ENCODE measurements around the gene CACNA1D. TPM values are rescaled to one million over a fixed set of nuclear protein-coding genes. Genes with fewer than 3 reads are reported as not detected.

The CACNA1D gene
- total RNA-seq, 2 donors from 2014 or later = 0.56 to 1.5 TPM

DNA sequence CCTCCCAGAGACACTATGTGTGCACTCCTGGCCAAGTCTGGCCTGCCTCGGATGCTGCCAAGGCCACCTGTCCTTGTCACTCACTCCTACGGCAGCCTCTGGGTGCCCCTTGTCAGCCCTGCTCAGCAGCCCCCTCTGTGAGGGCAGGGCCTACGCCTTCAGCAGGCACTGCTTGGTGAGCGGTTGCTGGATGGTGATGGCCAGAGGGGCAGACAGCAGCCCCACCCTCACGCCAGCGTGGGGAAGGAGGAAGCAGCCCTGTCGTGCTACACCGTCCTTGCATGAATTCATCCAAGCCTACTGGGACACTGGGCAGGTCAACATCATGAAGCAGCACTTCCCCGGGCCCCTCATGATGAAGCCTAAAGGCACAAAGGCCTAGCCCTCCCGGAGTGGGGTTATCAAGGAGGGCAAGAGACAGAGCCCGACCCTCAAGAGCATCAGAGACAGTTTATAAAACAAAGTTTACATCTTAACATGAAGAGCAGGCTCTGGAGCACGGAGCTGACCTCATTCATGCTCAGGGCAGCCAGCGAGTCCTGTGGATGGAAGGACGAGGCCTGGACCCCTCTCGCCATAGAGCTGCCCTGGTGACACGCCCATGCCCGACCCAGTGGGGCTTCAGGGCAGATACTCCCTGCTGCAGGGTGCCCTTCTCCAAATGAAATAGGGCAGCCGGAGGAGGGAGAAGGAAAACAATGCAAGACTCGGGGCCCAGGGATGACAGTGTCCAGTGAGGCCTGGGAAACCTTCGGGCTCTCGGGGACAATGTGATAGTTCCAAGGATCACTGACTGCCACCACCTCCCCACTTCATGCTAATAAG is 326.6 kb downstream of the CACNA1D start:
- H3K27me3 Mint-ChIP-seq = no peaks in the 10 kb centered on the region
- no peaks in the 10 kb centered on the region for H3K9me3 Mint-ChIP-seq
- H3K27ac Mint-ChIP-seq = no peak overlapping the region
- no peak overlapping the region for H3K4me3 Mint-ChIP-seq
- no peak for ATAC-seq (replicated peaks)
- H3K4me1 Mint-ChIP-seq = no peaks in the 10 kb centered on the region
- H3K36me3 Mint-ChIP-seq (ENCODE audit: low read depth) = no peaks in the 10 kb centered on the region

DNA sequence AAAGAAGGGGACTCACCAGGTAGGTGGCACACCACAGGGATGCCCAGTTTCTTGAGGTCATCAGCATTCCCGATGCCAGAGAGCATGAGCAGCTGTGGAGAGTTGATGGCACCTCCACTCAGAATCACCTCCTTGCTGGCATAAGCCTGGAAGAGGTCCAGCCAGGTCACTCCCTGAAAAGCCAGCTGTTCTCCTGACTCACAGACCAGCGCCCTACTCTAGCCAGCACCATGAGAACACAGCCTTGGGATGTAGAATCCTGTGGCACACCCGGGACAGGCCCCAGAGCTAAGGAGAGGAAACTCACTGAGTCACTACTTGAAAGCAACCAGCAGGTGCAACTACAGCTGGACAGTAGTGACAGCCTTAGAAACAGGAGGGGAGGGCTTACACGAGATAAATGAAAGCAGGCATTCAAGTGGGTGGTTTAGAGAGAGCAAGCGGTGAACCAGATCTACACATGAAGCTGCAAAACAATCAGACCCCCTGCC is 327.3 kb downstream of the CACNA1D start:
- Mint-ChIP-seq H3K4me3 (no peak overlapping the region), H3K27me3 (no peaks in the 10 kb centered on the region), H3K9me3 (no peaks in the 10 kb centered on the region), H3K36me3 (ENCODE audit: low read depth) (no peaks in the 10 kb centered on the region), H3K27ac (no peak overlapping the region), H3K4me1 (no peaks in the 10 kb centered on the region)
- ATAC-seq (replicated peaks) = no peak

DNA sequence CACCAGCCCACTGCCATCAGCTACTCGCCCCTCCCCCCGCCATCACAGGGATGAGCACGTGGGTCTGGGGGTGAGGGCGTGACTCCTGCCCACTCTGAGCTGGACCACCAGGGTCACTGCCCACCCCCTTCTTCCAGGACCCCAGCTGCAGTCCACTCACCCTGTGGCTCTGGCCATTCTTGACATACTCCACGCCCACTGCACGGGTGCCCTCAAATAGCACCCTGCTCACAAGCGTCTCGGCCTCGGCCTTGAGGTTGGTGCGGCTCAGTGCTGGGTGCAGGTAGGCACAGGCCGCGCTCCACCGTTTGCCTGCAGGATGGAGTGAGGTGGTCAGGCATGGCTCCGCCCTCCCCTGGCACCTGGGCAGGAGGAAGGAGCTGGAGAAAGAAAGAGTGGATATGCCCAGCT is 327.9 kb downstream of the CACNA1D start:
- ATAC-seq (replicated peaks) = no peak
- no peak overlapping the region for H3K27ac Mint-ChIP-seq

DNA sequence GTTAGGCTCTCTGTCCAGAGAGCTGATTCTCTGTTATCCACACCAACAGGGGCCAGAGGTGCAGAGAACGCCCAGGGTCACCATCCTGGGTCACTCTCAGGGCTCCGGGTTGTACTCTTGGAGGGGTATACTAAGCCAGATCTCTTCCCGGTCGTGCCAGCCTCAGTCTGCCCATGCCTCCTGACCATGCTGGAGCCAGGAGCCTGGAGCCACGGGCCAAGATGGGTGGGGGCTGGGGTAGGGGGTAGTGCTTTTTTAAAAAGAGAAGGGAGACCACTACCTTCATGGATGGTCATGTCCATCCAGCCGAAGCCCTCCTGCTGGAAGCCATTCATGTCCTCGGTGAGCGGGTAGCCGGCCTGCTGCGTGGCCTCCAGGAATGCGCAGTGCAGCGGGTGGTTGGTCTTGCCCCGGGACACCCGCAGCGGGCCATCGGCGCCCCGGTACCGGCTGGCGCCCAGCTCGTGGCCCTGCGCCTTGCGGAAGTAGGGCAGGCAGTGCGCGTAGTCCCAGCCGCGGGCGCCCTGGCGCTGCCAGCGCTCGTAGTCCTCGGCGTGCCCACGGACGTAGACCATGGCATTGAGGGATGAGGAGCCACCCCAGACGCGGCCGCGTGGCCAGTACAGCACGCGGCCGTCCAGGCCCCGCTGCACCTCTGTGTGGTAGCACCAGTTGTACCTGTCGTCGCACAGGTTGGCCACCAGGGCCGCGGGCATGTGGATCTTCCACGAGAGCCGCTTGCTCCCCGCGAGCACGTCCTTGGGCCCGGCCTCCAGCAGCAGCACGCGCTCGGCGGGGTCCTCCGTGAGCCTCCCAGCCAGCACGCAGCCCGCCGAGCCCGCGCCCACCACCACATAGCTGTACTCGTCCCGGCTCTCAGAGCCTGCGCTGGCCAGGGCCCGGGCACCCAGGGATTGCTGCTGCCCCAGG is 328.9 kb downstream of the CACNA1D start:
- Mint-ChIP-seq H3K9me3 (no peaks in the 10 kb centered on the region), H3K4me3 (no peak overlapping the region), H3K36me3 (ENCODE audit: low read depth) (no peaks in the 10 kb centered on the region), H3K27me3 (no peaks in the 10 kb centered on the region), H3K27ac (no peak overlapping the region), H3K4me1 (no peaks in the 10 kb centered on the region)
- ATAC-seq (replicated peaks) = no peak

More for the DNA sequence above, 327.9 kb downstream of the CACNA1D start:
- Mint-ChIP-seq H3K27me3 (no peaks in the 10 kb centered on the region), H3K36me3 (ENCODE audit: low read depth) (no peaks in the 10 kb centered on the region), H3K4me1 (no peaks in the 10 kb centered on the region), H3K9me3 (no peaks in the 10 kb centered on the region), H3K4me3 (no peak overlapping the region)

DNA sequence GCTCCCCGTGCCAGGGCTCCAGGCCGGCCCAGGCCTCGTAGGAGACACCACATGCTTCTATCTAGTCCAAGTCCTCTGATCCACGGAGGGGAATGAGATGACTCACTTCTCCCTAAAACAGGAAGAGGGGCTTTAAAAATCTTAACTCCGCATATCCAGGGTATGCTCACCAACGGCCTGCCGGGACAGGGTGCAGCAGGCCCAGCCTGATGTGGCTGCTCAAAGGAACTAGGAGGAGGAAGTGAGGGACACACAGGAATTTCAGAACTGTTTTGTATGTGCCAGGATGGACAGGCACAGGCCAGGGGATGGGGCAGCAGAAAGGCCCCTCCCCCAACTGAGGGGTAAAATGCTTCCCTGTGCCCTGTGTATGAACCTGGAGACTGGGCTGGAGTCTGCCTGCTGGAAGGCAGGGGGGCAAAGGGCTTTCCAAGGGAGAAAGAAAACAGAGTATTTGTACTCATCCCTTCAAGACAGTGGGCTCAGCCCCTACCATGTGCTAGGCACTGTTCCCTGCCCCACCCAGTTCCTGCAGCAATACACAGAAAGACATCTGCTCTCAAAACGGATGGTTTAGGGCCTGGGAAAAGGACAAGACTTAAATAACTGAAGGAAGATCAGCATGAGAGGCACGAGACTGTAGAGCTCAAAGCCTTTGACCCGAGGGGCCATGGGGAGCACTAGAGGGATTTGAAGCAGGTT is 329.7 kb downstream of the CACNA1D start:
- Mint-ChIP-seq H3K4me3 (no peak overlapping the region), H3K9me3 (no peaks in the 10 kb centered on the region), H3K27ac (no peak overlapping the region), H3K4me1 (no peaks in the 10 kb centered on the region), H3K27me3 (no peaks in the 10 kb centered on the region), H3K36me3 (ENCODE audit: low read depth) (no peaks in the 10 kb centered on the region)
- no peak for ATAC-seq (replicated peaks)

DNA sequence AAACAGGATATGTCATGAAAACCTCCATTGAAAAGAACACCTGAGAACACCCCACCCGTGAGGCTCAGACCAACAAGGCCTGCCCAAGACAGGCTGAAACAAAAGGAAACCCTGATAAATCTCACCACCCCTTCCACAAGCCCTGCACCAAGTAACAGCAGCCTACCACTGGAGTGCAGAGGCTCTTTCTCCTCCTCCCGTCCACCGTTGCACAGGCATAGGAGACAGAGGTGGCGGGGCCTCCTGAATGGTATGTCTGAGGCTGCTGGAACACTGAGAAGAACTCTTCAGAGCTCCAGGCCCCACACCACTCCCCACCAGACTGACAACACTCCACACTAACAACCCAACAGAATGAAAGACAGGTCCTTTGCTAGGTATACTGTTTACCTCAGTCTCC is 330.4 kb downstream of the CACNA1D start:
- Mint-ChIP-seq H3K4me1 (no peaks in the 10 kb centered on the region), H3K4me3 (no peak overlapping the region), H3K9me3 (no peaks in the 10 kb centered on the region), H3K27me3 (no peaks in the 10 kb centered on the region), H3K36me3 (ENCODE audit: low read depth) (no peaks in the 10 kb centered on the region), H3K27ac (no peak overlapping the region)
- ATAC-seq (replicated peaks) = no peak

DNA sequence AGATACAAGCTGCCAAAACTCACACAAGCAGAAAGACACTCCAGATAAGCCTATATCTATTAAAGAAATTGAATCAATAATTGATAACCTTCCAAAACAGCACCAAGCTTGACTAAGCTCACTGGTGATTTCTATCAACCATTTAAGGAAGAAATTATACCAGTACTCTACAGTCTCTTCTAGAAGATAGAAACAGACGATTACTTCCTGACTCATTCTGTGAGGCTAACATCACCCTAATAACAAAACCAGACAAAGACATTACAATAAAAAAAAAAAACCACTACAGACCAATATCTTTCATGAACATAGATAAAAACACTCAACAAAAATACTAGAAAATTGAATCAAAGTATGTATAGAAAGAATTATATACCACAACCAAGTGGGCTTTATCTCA is 331.6 kb downstream of the CACNA1D start:
- H3K4me1 Mint-ChIP-seq = no peaks in the 10 kb centered on the region
- H3K27ac Mint-ChIP-seq = no peak overlapping the region
- no peaks in the 10 kb centered on the region for H3K9me3 Mint-ChIP-seq
- H3K27me3 Mint-ChIP-seq = no peaks in the 10 kb centered on the region
- no peak for ATAC-seq (replicated peaks)
- H3K4me3 Mint-ChIP-seq = no peak overlapping the region
- H3K36me3 Mint-ChIP-seq (ENCODE audit: low read depth) = no peaks in the 10 kb centered on the region

DNA sequence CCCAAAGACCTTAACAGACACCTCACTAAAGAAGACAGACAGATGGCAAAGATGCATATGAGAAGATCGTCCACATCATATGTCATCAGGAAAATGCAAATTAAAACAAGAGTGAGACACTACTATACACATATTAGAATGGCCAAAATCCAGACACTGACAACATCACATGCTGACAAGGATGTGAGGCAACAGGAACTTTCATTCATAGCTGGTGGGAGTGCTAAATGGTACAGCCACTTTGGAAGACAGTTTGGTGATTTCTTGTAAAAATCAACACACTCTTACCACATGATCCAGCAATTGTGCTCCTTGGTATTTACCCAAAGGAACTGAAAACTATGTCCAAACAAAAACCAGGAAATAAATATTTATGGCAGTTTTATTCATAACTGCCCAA is 334.2 kb downstream of the CACNA1D start:
- Mint-ChIP-seq H3K4me1 (no peaks in the 10 kb centered on the region), H3K27ac (no peak overlapping the region), H3K9me3 (no peaks in the 10 kb centered on the region), H3K36me3 (ENCODE audit: low read depth) (no peaks in the 10 kb centered on the region), H3K27me3 (no peaks in the 10 kb centered on the region), H3K4me3 (no peak overlapping the region)
- ATAC-seq (replicated peaks) = no peak

DNA sequence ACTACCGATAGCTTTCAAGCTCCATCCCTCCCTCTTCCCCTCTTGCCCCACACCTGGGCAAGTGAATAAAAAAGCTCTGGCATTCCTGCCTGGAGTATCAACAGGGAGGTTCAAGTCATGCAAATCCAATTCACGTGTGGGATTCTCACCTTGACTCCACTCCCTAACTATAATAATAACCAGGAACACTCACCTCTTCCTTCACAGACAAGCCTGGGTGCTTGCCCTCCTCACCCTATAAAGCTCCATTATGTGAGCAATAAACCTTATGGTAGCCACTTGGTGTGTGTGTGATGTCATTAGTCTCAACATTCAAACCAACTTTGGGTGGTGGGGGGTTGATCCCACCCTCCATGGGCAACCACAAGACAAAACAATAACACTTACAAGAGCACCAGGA is 335.2 kb downstream of the CACNA1D start:
- H3K36me3 Mint-ChIP-seq (ENCODE audit: low read depth) = no peaks in the 10 kb centered on the region
- H3K27me3 Mint-ChIP-seq = no peaks in the 10 kb centered on the region
- no peak overlapping the region for H3K27ac Mint-ChIP-seq
- no peak overlapping the region for H3K4me3 Mint-ChIP-seq
- no peaks in the 10 kb centered on the region for H3K9me3 Mint-ChIP-seq
- ATAC-seq (replicated peaks) = no peak
- no peaks in the 10 kb centered on the region for H3K4me1 Mint-ChIP-seq

DNA sequence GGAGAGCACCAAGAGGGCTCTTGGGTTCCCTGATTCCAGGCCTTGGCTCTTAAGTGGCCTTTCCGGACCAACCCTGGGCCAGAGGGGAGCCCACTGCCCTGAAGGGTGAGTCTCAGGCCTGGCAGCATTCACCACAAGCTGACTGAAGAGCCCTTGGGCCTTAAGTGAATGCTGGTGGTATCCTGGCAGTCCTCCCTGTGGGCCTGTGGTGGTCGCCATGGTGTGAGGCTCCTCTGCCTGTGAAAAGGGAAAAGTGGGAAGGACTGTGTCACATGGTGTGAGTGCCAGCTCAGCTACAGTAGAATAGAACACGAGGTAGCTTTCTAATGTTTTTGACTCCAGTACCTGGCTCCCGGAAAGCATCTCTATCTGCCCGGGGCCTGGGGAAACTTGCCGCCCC is 336.5 kb downstream of the CACNA1D start:
- H3K27ac Mint-ChIP-seq = no peak overlapping the region
- H3K9me3 Mint-ChIP-seq = no peaks in the 10 kb centered on the region
- no peaks in the 10 kb centered on the region for H3K4me1 Mint-ChIP-seq
- no peak overlapping the region for H3K4me3 Mint-ChIP-seq
- ATAC-seq (replicated peaks) = no peak
- no peaks in the 10 kb centered on the region for H3K27me3 Mint-ChIP-seq
- H3K36me3 Mint-ChIP-seq (ENCODE audit: low read depth) = no peaks in the 10 kb centered on the region

DNA sequence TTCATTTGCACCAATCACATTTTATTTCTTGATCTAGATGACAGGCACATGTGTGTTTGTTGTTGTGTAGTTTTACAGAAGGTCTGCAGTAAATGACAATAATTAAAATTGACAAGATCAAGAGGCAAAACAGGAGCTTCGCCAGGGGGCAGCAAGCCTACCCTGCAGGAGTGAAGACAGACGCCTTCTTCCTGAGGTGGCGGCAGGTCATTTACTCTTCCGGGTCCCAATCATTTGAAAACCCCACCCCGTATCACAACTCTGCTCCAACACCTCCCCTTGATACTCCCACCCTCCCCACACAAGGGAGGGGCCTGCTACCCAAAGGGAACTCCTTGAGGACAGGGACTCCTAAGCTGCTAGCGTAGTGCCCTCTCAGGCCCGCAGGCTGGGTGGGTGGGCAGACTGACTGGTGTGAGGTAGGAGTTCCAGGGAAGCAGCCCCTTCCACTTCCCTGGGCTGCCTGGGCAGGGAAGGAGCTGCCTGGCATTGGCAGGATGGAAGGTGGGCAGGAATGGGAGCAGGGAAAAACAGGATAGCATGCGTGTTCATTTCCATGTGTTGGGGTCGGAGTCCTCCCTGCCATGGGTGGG is 338.7 kb downstream of the CACNA1D start:
- Mint-ChIP-seq H3K4me3 (no peak overlapping the region), H3K4me1 (no peaks in the 10 kb centered on the region), H3K27me3 (no peaks in the 10 kb centered on the region), H3K36me3 (ENCODE audit: low read depth) (no peaks in the 10 kb centered on the region), H3K27ac (no peak overlapping the region), H3K9me3 (no peaks in the 10 kb centered on the region)
- ATAC-seq (replicated peaks) = no peak

DNA sequence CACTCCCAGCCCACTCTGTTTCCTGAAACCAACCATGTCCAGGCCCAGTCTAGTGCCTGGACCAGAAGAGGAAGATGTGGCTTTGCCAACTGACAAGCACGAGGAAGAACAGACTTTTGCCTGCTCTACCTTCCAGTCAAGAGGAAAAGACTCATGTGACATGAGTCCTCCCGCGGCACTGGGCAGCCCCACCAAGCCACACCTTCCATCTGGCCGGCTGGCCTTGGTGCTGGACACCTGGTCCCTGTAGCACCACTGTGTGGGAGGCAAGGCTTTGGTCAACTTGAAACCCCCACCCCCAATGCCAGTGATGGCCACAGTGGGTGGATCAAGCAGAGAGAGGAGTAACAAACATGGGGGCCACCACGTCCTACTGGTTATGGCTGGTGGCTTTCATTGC is 339.3 kb downstream of the CACNA1D start:
- Mint-ChIP-seq H3K9me3 (no peaks in the 10 kb centered on the region), H3K27me3 (no peaks in the 10 kb centered on the region), H3K4me3 (no peak overlapping the region), H3K36me3 (ENCODE audit: low read depth) (no peaks in the 10 kb centered on the region), H3K4me1 (no peaks in the 10 kb centered on the region), H3K27ac (no peak overlapping the region)
- no peak for ATAC-seq (replicated peaks)

DNA sequence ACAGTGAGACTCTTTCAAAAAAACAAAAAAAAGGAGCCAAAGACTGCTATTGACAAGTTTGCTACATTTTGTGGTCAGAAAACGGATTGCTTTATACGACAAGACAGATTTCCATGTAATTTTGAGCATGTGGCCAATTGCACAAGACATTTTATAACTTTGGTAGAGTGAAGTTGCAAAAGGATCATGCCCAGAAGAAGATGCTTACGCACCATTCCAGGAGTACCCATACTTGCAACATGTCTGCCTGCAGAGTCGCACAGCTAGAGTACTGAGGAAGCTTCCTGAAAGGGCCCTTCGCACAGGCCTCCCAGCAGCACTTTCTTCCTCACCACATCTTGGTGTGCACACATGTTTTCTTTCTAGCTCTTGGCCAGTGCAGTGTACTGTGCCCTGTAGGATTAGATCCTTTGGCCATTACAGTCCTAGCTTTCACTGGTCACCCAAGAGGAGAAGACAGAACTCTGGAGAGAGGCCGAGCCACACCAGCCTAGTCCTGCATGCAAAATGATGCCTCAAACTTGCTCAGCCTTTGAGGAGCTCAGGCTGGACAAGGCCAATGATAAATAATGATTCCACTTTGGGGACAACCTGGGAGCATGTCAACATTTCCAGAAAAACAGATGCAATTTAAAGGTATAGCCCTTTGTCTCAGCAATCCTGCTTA is 340.2 kb downstream of the CACNA1D start:
- Mint-ChIP-seq H3K27me3 (no peaks in the 10 kb centered on the region), H3K4me3 (no peak overlapping the region), H3K9me3 (no peaks in the 10 kb centered on the region), H3K4me1 (no peaks in the 10 kb centered on the region), H3K27ac (no peak overlapping the region), H3K36me3 (ENCODE audit: low read depth) (no peaks in the 10 kb centered on the region)
- ATAC-seq (replicated peaks) = no peak

DNA sequence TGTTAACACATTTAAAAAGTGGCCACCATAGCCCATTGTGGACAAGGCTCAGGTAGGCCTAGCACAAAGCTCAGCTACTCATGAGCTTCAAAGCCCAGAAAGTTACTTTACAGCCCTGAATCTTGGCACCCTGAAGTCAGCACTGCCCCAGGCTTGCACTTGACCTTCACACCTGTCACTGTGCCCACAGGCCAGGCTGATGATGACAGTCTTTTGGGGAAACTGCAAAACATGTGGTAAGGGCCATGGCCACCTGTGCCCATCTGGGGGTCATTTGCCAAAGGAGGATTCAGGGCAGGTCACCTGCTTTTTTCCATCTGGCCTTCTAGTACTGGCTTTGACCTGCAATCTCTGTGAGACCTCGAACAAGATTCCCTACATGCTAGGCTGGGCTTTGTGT is 340.8 kb downstream of the CACNA1D start:
- Mint-ChIP-seq H3K4me3 (no peak overlapping the region), H3K36me3 (ENCODE audit: low read depth) (no peaks in the 10 kb centered on the region), H3K27me3 (no peaks in the 10 kb centered on the region), H3K4me1 (no peaks in the 10 kb centered on the region), H3K27ac (no peak overlapping the region), H3K9me3 (no peaks in the 10 kb centered on the region)
- no peak for ATAC-seq (replicated peaks)

Data from activated T-helper 17 cell treated with anti-CD3 and anti-CD28 coated beads, Interleukin-2, amount 50 U/mL, for 72 hours (primary cell).